Karpas-422 (cell line): ENCODE results near the gene GABBR2. TPM values are rescaled to one million over a fixed set of nuclear protein-coding genes. Genes with fewer than 3 reads are reported as not detected.
A peak's percentile ranks its signal among the peaks of the same experiment; 100 is the strongest.

ENCODE experiments used
- DNase-seq: peaks from one replicate; pipeline ENCODE4 v3.0.0-alpha.2; 2015
- H2AFZ ChIP-seq: fragments of 200-600 bp; sonication (generic); 2 replicates; pipeline ENCODE4 v1.6.1; 2014; ENCODE audit warnings: antibody characterized with exemption, low read length, mixed read lengths
- H3K27ac ChIP-seq: fragments of 200-600 bp; sonication (generic); 2 replicates; pipeline ENCODE4 v1.5.1; 2014; ENCODE audit warnings: mild to moderate bottlenecking, low read length, moderate library complexity
- H3K27me3 ChIP-seq: fragments of 200-600 bp; sonication (generic); 2 replicates; pipeline ENCODE4 v1.6.1; 2014; ENCODE audit warnings: low read length, mixed read lengths
- H3K36me3 ChIP-seq: fragments of 200-600 bp; sonication (generic); 2 replicates; pipeline ENCODE4 v1.6.1; 2014; ENCODE audit warnings: low read length, mixed read lengths; ENCODE audit not compliant: insufficient read depth
- H3K4me1 ChIP-seq: fragments of 200-600 bp; sonication (generic); 2 replicates; pipeline ENCODE4 v1.6.1; 2014; ENCODE audit warnings: mild to moderate bottlenecking, low read length, mixed read lengths
- H3K4me2 ChIP-seq: fragments of 200-600 bp; sonication (generic); 2 replicates; pipeline ENCODE4 v1.6.1; 2014; ENCODE audit warnings: low read length, low read depth, mild to moderate bottlenecking; ENCODE audit not compliant: poor library complexity, severe bottlenecking
- H3K4me3 ChIP-seq: fragments of 200-600 bp; sonication (generic); 2 replicates; pipeline ENCODE4 v1.5.1; 2014; ENCODE audit warnings: mild to moderate bottlenecking, antibody characterized with exemption, low read length, mixed read lengths
- H3K79me2 ChIP-seq: fragments of 200-600 bp; sonication (generic); 2 replicates; pipeline ENCODE4 v1.6.1; 2014; ENCODE audit warnings: mild to moderate bottlenecking, low read length, mixed read lengths
- H3K9ac ChIP-seq: fragments of 200-600 bp; sonication (generic); 2 replicates; pipeline ENCODE4 v1.6.0; 2014; ENCODE audit warnings: low read length
- H3K9me2 ChIP-seq: fragments of 200-600 bp; sonication (generic), shearing (Covaris generic); replicated peaks from 2 replicates; pipeline ENCODE4 v1.6.0; 2014; ENCODE audit warnings: mild to moderate bottlenecking, low read length, moderate library complexity; ENCODE audit not compliant: insufficient read depth
- H3K9me3 ChIP-seq: fragments of 300-700, 200-600 bp; sonication (generic); 2 replicates; pipeline ENCODE4 v1.6.1; 2014; ENCODE audit warnings: low read length, mixed read lengths
- H4K20me1 ChIP-seq: fragments of 200-600 bp; sonication (generic); 2 replicates; pipeline ENCODE4 v1.6.1; 2014; ENCODE audit warnings: mild to moderate bottlenecking, antibody characterized with exemption, low read length, low read depth; ENCODE audit not compliant: insufficient read depth
- total RNA-seq: library from RNA; depleted of rRNA; stranded (reverse); fragments of >200 nt; shearing (Covaris generic); gene quantifications from 2 replicates; pipeline ENCODE4 v1.2.3, GENCODE V29; 2014; ENCODE audit warnings: low replicate concordance

GABBR2 gene
- total RNA-seq, 1 experiment from 2014 or later: 0.30 TPM

- H3K9me2 ChIP-seq: no peaks in the 10 kb centered on the region
- H3K4me3 ChIP-seq: no peak overlapping the region
- H3K4me1 ChIP-seq: peaks cover 16% of the 10 kb centered on the region
- no peak for DNase-seq
- peaks cover 4% of the 10 kb centered on the region for H3K36me3 ChIP-seq
- no peaks in the 10 kb centered on the region for H3K79me2 ChIP-seq
- no peaks in the 10 kb centered on the region for H3K27me3 ChIP-seq
- no peak overlapping the region for H3K4me2 ChIP-seq
- H3K27ac ChIP-seq: no peak overlapping the region
- H3K9me3 ChIP-seq: no peaks in the 10 kb centered on the region
- H2AFZ ChIP-seq: no peak overlapping the region
- H4K20me1 ChIP-seq: no peaks in the 10 kb centered on the region
- no peak overlapping the region for H3K9ac ChIP-seq
Observed at GRCh38 chr9:98743329-98743728, 34.6 kb upstream of the GABBR2 start.

GRCh38 chr9:98742325-98743280, 33.9 kb upstream of the GABBR2 start:
- H3K9me3 ChIP-seq: no peaks in the 10 kb centered on the region
- no peaks in the 10 kb centered on the region for H4K20me1 ChIP-seq
- H3K4me3 ChIP-seq: no peak overlapping the region
- no peaks in the 10 kb centered on the region for H3K9me2 ChIP-seq
- no peak overlapping the region for H3K27ac ChIP-seq
- no peak for DNase-seq
- peaks cover 16% of the 10 kb centered on the region for H3K4me1 ChIP-seq
- no peaks in the 10 kb centered on the region for H3K27me3 ChIP-seq
- H3K4me2 ChIP-seq: no peak overlapping the region
- H3K36me3 ChIP-seq: peaks cover 4% of the 10 kb centered on the region
- no peak overlapping the region for H2AFZ ChIP-seq
- H3K79me2 ChIP-seq: no peaks in the 10 kb centered on the region
- no peak overlapping the region for H3K9ac ChIP-seq

GRCh38 chr9:98740226-98740881, 31.6 kb upstream of the GABBR2 start:
- Histone ChIP-seq H2AFZ (no peak overlapping the region), H3K27me3 (no peaks in the 10 kb centered on the region), H3K79me2 (no peaks in the 10 kb centered on the region), H3K27ac (0 out of 2 replicates have a peak overlapping the region, but pooled peaks have one; percentile 28), H3K4me2 (no peak overlapping the region), H4K20me1 (no peaks in the 10 kb centered on the region), H3K4me1 (peaks cover 16% of the 10 kb centered on the region), H3K9me2 (no peaks in the 10 kb centered on the region), H3K4me3 (no peak overlapping the region), H3K36me3 (peaks cover 10% of the 10 kb centered on the region), H3K9me3 (no peaks in the 10 kb centered on the region), H3K9ac (no peak overlapping the region)
- DNase-seq: no peak

GRCh38 chr9:98738741-98739140, 30.0 kb upstream of the GABBR2 start:
- no peak for DNase-seq
- H3K36me3 ChIP-seq: peaks cover 17% of the 10 kb centered on the region
- no peak overlapping the region for H3K27ac ChIP-seq
- H3K4me1 ChIP-seq: peaks cover 16% of the 10 kb centered on the region
- no peaks in the 10 kb centered on the region for H3K79me2 ChIP-seq
- no peaks in the 10 kb centered on the region for H3K9me2 ChIP-seq
- H3K4me3 ChIP-seq: no peak overlapping the region
- no peak overlapping the region for H3K4me2 ChIP-seq
- H3K27me3 ChIP-seq: no peaks in the 10 kb centered on the region
- H4K20me1 ChIP-seq: no peaks in the 10 kb centered on the region
- H3K9me3 ChIP-seq: no peaks in the 10 kb centered on the region
- no peak overlapping the region for H2AFZ ChIP-seq
- H3K9ac ChIP-seq: no peak overlapping the region

- Histone ChIP-seq H3K4me2 (no peak overlapping the region), H3K4me1 (peaks cover 8% of the 10 kb centered on the region), H3K27me3 (no peaks in the 10 kb centered on the region), H3K9me3 (no peaks in the 10 kb centered on the region), H4K20me1 (no peaks in the 10 kb centered on the region), H3K9ac (no peak overlapping the region), H3K79me2 (no peaks in the 10 kb centered on the region), H3K36me3 (peaks cover 17% of the 10 kb centered on the region), H3K27ac (no peak overlapping the region), H2AFZ (no peak overlapping the region), H3K9me2 (no peaks in the 10 kb centered on the region), H3K4me3 (no peak overlapping the region)
- DNase-seq: no peak
Observed at GRCh38 chr9:98736226-98736625, 27.5 kb upstream of the GABBR2 start.

- H2AFZ ChIP-seq: no peak overlapping the region
- H3K9me2 ChIP-seq: no peaks in the 10 kb centered on the region
- no peak overlapping the region for H3K4me2 ChIP-seq
- DNase-seq: no peak
- H3K4me3 ChIP-seq: no peak overlapping the region
- H3K4me1 ChIP-seq: peaks cover 32% of the 10 kb centered on the region
- no peak overlapping the region for H3K9ac ChIP-seq
- no peaks in the 10 kb centered on the region for H3K9me3 ChIP-seq
- H3K79me2 ChIP-seq: no peaks in the 10 kb centered on the region
- H3K27ac ChIP-seq: no peak overlapping the region
- H4K20me1 ChIP-seq: no peaks in the 10 kb centered on the region
- H3K36me3 ChIP-seq: peaks cover 13% of the 10 kb centered on the region; the same call in 1 of the 2 replicates
- H3K27me3 ChIP-seq: no peaks in the 10 kb centered on the region
Observed at GRCh38 chr9:98732801-98733200, 24.1 kb upstream of the GABBR2 start.

GRCh38 chr9:98732091-98732490, 23.4 kb upstream of the GABBR2 start:
- DNase-seq: no peak
- no peak overlapping the region for H2AFZ ChIP-seq
- peaks cover 39% of the 10 kb centered on the region for H3K4me1 ChIP-seq
- no peaks in the 10 kb centered on the region for H3K9me2 ChIP-seq
- no peaks in the 10 kb centered on the region for H3K9me3 ChIP-seq
- no peaks in the 10 kb centered on the region for H3K27me3 ChIP-seq
- no peaks in the 10 kb centered on the region for H3K79me2 ChIP-seq
- peaks cover 13% of the 10 kb centered on the region; the same call in 1 of the 2 replicates for H3K36me3 ChIP-seq
- H3K4me3 ChIP-seq: no peak overlapping the region
- no peak overlapping the region for H3K27ac ChIP-seq
- no peak overlapping the region for H3K9ac ChIP-seq
- H4K20me1 ChIP-seq: no peaks in the 10 kb centered on the region
- no peak overlapping the region for H3K4me2 ChIP-seq

- no peak overlapping the region for H3K27ac ChIP-seq
- no peaks in the 10 kb centered on the region for H3K79me2 ChIP-seq
- H3K4me3 ChIP-seq: no peak overlapping the region
- DNase-seq: no peak
- H3K27me3 ChIP-seq: no peaks in the 10 kb centered on the region
- H3K9ac ChIP-seq: no peak overlapping the region
- H2AFZ ChIP-seq: no peak overlapping the region
- H3K4me1 ChIP-seq: peaks cover 51% of the 10 kb centered on the region
- no peaks in the 10 kb centered on the region for H4K20me1 ChIP-seq
- peaks cover 12% of the 10 kb centered on the region; the same call in 1 of the 2 replicates for H3K36me3 ChIP-seq
- H3K4me2 ChIP-seq: no peak overlapping the region
- H3K9me3 ChIP-seq: no peaks in the 10 kb centered on the region
- no peaks in the 10 kb centered on the region for H3K9me2 ChIP-seq
Observed at GRCh38 chr9:98730871-98731270, 22.1 kb upstream of the GABBR2 start.
